Psoas muscle (tissue), 8 donors: ENCODE data around the gene ABCC9. TPM values are rescaled to one million over a fixed set of nuclear protein-coding genes. Genes with fewer than 3 reads are reported as not detected.

Source experiments
- ATAC-seq, 4 donors: fragments of 200-7000 bp; cut with Tn5 transposase; one replicate each; pipeline ENCODE4 v1.9.1; 2020; ENCODE audit warnings: moderate library complexity in 3 of 4, mild to moderate bottlenecking in 2 of 4
- DNase-seq, 2 donors: peaks; one replicate each; pipeline ENCODE4 v3.0.0-alpha.2; 2020
- H3K27ac ChIP-seq: fragments of 200-600 bp; one replicate; pipeline ENCODE4 v1.8.0; 2022
- H3K27me3 ChIP-seq, 3 donors: fragments of 200-600 bp in 1 of 3; one replicate each; pipeline versions ENCODE4 v1.6.1 to v1.8.0; 2013 to 2022; ENCODE audit warnings: low read length in 2 of 3, mild to moderate bottlenecking in 2 of 3, moderate library complexity in 1 of 3; ENCODE audit not compliant: insufficient read depth in 3 of 3
- H3K36me3 ChIP-seq, 2 donors: fragments of 200-600 bp in 1 of 2; one replicate each; pipeline versions ENCODE4 v1.6.1 to v1.8.0; 2013 to 2022; ENCODE audit warnings: low read depth in 1 of 2, mild to moderate bottlenecking in 1 of 2, moderate library complexity in 1 of 2; ENCODE audit not compliant: insufficient read depth in 1 of 2
- H3K4me1 ChIP-seq: fragments of 200-600 bp; one replicate; pipeline ENCODE4 v1.8.0; 2022
- H3K4me3 ChIP-seq: fragments of 200-600 bp; one replicate; pipeline ENCODE4 v1.8.0; 2022; ENCODE audit warnings: mild to moderate bottlenecking
- H3K9me3 ChIP-seq: fragments of 200-600 bp; one replicate; pipeline ENCODE4 v1.8.0; 2022
- CTCF ChIP-seq: fragments of 200-600 bp; IDR thresholded peaks from one replicate; pipeline ENCODE4 v1.8.0; 2022; ENCODE audit warnings: antibody characterized with exemption
- WGBS, 3 donors: extraction: QIAGEN DNeasy Blood & Tissue Kit; methylation state at CpG; one replicate each; pipeline versions ENCODE4 v1.1.6 to v1.1.7; 2013; 5-methylcytosine and 5-hydroxymethylcytosine counted together
- intact Hi-C, 2 donors: fragments of 100-400 bp; cut with DNase I; formaldehyde crosslinking; loops; one replicate each; pipeline versions ENCODE4 v1.11.0 to v1.14.2; 2022
- polyA plus RNA-seq, 3 donors: library from polyadenylated mRNA; stranded (reverse); fragments of 200-250 nt; gene quantifications; one replicate each; pipeline ENCODE4 v1.2.3, GENCODE V29; 2013
- total RNA-seq, 4 donors: library from RNA; stranded (reverse); fragmentation: NEBNext Ultra II Directional in 2 of 4; extraction: Animal tissue kit (Norgen Biotek cat#: 25700) in 2 of 4; gene quantifications; one replicate each; pipeline versions ENCODE4 v1.2.1 to v1.2.4, GENCODE V29; 2021 to 2023
- donor health status: healthy with polysubstance abuse.
- donor health status: DM: no; HTN: no; CAD: no; lungs with moderate emphysema.
- donor health status: Bipolar disorder and iron deficiency.
- donor health status: healthy.
- donor health status: DM: yes; HTN: yes; CAD: no.
- donor health status: DM: no; HTN: no; CAD: no.
- donor health status: DM: no; HTN: no; CAD: no.
- donor health status: DM: yes; HTN: yes; CAD: no.

ABCC9 gene
- total and polyA plus RNA-seq, 7 donors = 4.5 to 94.9 (median 52.7) TPM

- Histone ChIP-seq H3K36me3 (peaks cover 0 to 57% of the 10 kb centered on the region in 2 donors), H3K9me3 (no peaks in the 10 kb centered on the region), H3K4me3 (no peak overlapping the region), H3K4me1 (no peaks in the 10 kb centered on the region), H3K27me3 (no peaks in the 10 kb centered on the region), H3K27ac (no peak overlapping the region)
- no peak for DNase-seq
- no peak for ATAC-seq
- TF ChIP-seq CTCF = no peak
- 67 to 75% (median 75%) methylated on average over 1 of the region's 1 CpG for WGBS, 3 donors
- intact Hi-C loops = no loop called here
Observed at GRCh38 chr12:21913823-21914222, 27.4 kb downstream of the ABCC9 start.

- Histone ChIP-seq H3K9me3 (no peaks in the 10 kb centered on the region), H3K4me3 (no peak overlapping the region), H3K27me3 (no peaks in the 10 kb centered on the region), H3K4me1 (no peaks in the 10 kb centered on the region), H3K27ac (no peak overlapping the region), H3K36me3 (peaks cover 0 to 71% of the 10 kb centered on the region in 2 donors)
- no peak for DNase-seq
- WGBS, 3 donors = 84 to 90% (median 87%) methylated on average over 3 of the region's 3 CpGs
- TF ChIP-seq CTCF = no peak
- intact Hi-C loops = no loop called here
- no peak for ATAC-seq
Observed at GRCh38 chr12:21912318-21912717, 28.9 kb downstream of the ABCC9 start.

- H3K36me3 ChIP-seq = peaks cover 0 to 71% of the 10 kb centered on the region in 2 donors
- H3K4me1 ChIP-seq = no peaks in the 10 kb centered on the region
- no peak for TF ChIP-seq CTCF
- intact Hi-C loops = no loop called here
- H3K27ac ChIP-seq = no peak overlapping the region
- ATAC-seq (no peak), DNase-seq (no peak)
- no peak overlapping the region for H3K4me3 ChIP-seq
- no peaks in the 10 kb centered on the region for H3K9me3 ChIP-seq
- 71 to 80% (median 77%) methylated on average over 4 of the region's 4 CpGs for WGBS, 3 donors
- H3K27me3 ChIP-seq = no peaks in the 10 kb centered on the region
Observed at GRCh38 chr12:21911832-21912231, 29.4 kb downstream of the ABCC9 start.

- TF ChIP-seq CTCF = no peak
- ATAC-seq (no peak), DNase-seq (no peak)
- intact Hi-C loops = no loop called here
- Histone ChIP-seq H3K27me3 (no peaks in the 10 kb centered on the region), H3K36me3 (peaks cover 0 to 77% of the 10 kb centered on the region in 2 donors), H3K4me3 (no peak overlapping the region), H3K4me1 (no peaks in the 10 kb centered on the region), H3K9me3 (no peaks in the 10 kb centered on the region), H3K27ac (no peak overlapping the region)
- WGBS, 3 donors = 74 to 77% (median 75%) methylated on average over 6 of the region's 6 CpGs
Observed at GRCh38 chr12:21910657-21911056, 30.6 kb downstream of the ABCC9 start.
